ENCODE measurements around the gene FBXO31.

The FBXO31 gene

DNA sequence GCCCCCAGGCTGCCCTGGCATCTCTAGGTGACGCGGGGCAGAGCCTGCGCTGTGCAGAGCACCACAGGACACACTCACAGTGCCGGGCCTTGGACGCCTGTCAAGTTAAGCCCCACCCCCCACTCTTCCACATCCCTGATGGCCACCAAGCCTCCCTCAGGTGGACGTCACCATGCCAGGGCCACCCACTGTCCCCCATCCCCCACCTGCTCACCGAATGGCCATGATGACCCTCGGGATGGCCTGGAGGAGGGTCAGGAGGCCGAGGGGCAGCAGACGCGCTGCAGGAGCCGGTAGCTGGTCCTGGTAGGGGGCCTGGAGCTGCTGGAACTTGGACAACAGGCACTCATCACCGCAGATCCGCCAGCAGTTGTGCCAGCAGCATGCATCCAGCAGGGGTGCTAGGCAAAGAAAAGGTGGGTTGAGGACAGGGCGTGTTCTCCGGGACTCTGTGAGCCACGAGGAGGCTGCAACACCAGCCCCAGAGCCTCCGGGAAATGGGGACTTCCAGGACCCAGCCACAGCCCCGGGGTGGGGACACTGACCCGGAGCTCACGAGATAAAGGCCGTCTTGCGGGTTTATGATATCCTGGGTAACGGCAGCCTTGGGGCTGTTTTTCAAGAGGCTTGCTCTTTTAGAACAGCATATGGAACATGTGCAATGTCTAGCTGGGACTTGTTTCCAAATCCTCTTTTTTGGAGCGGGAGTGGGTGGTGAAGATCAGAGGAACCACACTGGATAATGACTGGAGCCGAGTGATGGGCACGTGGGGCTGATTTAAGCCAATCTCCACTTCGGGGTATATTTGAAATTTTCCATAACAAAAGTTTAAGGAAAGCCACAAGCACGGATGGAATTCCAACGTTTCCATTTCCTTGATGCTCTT, 77.8 kb downstream of the FBXO31 start:
- no peak for DNase-seq

DNA sequence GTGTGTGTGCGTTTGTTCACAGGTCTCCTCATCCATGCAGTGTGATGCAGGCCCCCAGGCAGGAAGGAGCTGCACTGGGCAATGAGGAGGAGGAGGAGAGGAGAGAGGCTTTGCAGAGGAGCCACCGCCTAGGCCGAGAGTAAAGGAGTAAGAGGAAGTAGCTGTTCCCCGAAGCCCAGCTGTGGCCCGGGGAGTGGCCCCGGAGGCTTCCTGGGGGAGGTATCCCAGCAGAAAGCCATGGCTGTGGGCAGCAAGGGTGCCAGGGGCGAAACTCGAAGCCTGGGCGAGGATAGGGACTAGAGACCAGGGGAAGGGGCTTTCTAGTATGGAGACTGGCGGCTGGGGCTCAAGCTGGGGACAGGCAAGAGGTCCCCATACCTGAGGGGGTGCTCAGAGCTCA, 78.6 kb downstream of the FBXO31 start:
- DNase-seq = no peak

DNA sequence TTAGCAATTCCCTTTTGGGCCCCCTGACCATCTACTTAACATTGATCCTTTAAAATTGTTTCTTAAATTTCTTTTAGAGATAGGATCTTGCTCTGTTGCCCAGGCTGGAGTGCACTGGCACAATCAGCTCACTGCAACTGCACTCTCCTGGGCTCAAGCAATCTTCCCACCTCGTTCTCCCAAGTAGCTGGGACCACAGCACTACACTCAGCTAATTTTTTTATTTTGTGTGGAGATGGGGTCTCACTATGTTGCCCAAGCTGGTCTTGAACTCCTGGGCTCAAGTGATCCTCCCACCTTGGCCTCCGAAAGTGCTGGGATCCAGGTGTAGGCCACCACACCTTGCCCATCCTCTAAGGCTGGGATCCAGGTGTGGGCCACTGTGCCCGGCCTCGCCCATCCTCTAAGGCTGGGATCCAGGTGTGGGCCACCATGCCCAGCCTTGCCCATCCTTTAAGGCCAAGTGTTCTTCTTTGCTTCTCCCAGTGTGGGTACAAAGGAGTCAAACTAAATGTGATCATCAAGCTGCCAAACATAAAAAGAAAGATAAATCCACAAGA, 79.5 kb downstream of the FBXO31 start:
- DNase-seq = no peak

DNA sequence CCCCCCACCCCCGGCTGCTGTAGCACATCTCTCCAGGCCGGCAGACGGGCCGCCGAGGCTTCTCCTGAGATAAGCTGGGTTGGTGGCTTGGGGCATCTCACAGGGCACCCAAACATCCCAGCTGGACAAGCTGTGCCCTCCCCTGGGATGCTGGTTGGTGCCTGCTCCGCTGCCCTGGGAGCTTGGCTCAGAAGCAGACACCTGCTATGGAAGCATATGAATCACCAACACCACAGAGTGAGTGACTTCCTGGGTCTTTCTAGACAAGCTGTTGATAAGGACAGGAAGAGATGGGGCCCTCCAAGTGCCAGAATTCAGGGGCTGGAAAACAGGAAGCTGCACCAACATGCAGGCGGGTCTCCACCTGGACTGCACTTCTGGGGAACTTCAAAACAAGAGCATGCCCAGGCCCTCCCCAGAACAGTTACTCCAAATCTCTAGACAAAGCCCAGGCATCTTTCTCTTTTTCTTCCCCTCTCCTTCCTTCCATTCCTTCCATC, 80.1 kb downstream of the FBXO31 start:
- DNase-seq = no peak

DNA sequence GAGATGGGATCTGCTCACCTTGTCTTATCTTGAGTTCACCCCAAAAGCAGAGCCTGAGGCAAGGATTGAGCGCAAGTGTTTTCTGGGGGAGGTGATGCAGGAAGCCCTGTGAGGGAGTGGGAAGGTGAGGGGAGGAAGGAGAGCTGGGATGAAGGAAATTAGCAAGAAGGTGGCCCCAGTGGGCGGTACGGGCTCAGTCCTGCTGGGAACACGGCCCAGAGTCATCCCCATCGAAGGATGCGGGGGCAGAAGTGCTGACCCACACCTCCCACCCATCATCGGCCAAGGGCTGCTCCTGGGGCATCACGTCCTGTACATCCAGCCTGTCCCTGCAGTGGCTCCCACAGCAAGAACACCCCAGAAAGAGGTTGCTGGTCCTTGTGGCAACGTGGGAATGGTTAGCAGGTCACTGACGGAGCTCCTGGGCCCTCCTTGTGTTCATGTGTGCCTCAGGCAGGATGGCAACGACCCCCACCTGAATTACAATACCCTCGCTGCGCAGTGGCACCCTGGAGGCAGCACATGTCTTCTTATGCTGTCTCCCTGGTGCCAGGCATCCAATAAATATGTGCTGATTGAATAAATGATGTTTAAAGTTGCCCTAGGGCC, 84.6 kb downstream of the FBXO31 start:
- no peak for DNase-seq

DNA sequence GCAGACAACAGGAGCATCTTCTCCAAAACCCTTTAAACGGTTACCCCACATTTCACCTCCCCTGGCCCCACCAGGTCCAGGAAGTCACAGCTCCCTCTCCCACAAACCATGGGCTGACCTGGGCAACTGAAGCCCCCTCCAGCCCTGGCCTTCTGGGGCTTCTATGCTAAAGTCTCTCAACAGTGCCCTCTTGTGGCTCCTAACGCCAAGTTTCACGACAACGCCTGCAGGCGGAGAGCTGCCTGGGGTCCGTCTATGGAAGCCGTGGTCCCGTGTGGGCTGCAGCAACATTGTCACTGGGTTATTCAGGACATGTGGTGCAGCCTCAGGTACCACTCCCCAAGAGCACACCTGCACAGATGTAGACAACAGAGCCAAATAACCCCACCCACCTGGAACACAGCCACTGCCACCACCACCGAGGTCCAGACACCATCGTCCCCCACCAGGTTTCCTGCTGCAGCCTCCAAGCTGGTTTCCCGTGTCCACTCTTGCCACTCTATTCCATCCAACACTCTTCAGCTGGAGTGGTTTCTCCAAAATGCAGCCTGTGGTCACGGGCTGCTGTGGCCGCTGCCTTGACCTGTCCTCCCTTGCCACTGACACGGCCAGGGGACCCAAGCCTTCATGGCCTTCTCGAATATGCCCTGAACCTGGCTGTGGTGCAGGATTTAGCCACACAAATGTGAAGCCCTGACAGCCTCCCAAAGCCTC, 85.5 kb downstream of the FBXO31 start:
- peak; percentile 29 for DNase-seq

DNA sequence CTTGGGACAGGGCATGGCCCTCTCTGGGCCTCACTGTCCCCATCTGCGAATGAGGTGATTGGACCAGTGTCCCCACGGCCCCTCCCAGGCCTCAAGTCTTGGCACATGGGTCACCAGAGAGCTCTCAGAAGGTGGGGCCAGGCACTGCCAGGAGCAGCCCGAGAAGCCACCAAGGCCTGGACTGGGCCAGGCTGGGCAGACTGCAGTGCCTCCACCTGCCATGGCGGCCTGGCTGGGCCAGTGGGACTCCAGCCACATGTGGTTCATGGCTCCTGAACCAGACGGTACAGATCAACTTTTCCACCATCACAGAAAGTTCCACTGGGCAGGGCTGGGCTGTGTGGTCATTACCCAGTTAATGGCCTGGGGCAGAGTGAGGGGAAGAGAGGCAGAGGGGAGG, 86.2 kb downstream of the FBXO31 start:
- DNase-seq = no peak

DNA sequence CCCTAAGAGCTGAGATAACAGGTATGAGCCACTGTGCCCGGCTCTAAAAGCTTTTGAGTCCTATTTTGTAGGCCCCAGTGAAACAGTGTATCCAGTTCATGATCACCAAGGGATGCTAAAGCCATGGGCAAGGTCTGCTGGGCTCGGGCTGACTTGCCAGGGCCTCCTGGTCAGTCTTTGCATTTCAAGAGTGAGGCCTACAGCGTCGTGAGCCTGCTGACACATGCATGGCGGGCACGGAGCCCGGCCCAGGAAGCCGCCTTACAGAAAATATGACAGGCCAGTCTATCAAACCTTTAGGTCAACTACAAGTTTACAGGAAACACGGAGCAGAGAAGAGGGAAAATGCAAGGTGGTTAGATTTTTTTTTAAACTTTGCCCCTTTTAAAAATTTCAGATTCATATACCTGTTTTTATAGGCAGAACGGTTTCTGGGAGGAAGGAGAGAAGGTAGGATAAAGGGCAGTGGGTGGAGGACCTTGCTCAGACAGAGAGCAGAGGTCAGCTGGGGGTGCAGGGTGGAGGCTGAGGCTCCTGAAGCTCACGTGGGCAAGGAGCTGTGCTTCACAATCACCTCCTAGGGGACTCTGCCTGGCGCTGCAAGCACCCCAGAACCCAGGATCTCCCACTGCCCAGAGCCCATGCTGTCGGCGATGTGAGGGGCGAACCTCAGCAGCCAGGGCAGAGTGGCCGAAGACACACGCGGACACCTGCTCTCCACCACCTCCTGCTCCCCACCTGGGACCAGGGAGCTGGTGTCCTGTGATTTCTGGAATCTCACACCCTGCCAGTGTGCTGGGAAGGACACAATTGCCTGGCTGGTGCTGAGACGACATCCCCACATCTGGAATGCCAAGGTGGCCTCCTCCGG, 87.7 kb downstream of the FBXO31 start:
- DNase-seq = no peak

DNA sequence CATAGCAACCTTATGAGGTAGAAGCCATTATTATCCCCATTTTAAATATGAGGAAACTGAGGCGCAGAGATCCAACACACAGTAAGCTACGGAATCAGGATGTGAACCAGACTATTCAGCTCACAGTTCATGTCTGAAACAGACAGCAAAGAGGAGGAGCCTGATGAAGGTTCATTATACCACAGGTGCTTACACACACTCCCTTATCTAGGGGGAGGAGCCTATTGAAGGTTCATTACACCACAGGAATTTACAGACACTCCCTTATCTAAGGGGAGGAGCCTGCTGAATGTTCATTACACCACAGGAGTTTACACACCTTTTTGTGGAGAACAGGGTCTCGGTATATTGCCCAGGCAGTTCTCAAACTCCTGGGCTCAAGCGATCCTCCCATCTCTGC, 88.3 kb downstream of the FBXO31 start:
- no peak for DNase-seq

DNA sequence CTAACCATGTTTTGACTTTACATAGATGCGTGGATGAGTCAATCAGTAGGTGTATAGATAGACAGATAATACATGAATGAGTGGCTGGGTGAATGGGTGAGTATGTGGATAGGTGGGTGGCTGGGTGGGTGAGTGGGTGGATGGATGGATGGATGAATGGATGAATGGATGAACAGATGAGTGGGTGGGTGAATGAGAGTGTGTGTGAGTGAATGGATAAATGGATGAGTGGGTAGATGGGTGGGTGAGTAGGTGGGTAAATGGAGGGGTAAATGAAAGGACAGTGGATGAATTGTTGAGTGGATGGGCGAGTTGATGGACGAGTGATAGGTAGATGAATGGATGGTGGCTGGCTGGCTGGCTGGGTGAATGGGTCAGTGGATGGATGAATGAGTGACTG, 89.6 kb downstream of the FBXO31 start:
- DNase-seq = no peak

DNA sequence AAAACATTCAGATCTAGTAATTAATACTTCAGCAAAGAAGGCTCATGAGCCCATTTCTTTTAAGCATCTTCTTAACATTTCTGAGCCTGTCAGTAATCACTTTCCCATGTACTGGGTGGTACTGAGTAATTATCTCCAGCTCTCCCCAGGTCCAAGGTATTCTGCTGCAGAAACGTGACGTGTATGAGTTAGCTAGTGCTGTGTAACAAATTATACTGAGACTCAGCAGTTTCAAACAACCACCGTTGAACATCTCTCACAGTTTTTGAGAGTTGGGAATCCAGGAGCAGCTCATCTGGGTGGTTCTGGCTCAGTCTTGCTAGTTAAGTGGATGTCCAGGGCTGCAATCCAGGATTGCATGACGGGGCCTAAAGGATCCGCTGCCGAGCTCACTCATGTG, 91.6 kb downstream of the FBXO31 start:
- no peak for DNase-seq

DNA sequence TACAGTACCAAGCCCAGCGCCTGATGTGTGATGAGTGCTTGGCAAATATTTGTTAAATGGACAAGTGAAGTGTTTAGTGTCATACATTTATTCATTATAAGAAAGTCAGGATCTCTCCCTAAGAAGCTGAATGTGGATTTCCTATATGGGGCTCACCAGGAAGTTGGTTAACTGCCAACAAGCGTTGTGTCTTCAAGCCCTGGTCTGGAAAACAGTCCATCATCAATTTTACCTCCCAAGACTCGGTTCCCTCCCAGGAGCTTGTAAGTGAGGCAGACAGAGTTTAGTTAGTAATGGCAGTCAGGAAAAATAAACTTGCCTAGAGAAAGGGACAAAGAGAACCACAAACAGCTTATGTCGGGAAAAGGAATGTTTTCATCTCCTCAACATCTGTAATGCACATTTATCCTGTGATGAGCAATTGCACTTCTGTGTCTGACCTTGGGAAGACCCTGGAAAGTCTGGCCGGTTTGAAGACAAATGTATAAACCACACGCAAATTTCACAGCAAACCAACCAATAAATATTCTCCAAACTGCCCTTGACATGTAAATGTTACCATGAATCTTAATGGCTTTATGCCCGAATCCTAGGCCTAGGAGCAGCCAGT, 94.7 kb downstream of the FBXO31 start:
- DNase-seq = no peak

DNA sequence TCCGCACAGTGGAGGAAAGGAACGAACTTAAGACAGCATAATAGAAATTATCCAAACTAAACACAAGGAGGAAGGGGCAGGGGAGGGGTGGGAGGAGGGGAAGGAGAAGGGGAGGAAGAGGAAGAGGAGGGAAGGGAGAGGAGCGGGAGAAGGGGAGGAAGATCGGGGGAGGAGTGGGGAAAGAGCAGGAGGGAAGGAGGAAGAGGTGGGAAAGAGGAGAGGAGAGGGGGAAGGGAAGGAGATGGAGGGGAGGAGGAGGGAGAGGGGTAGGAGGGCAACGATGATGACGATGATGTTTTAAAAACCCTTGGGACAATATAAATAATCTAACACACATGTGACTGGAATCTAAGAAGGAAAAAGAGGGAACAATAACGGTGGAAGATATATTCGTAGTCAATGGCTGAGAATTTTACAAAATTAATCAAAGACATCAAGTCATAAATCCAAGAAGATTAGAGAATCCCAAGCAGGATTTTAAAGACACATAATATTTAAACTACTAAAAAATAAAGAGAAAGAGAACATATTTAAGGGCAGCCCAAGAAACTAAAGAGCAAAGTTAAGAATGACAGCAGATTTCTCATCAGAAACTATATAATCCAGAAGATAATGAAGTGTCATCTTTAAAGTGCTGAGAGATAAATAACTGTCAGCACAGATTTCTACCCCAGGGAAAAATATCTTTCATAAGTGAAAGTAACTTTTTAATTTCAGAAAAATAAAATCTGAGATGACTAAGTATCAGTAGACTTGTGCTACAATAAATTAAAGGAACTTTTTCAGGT, 96.5 kb downstream of the FBXO31 start:
- no peak for DNase-seq

DNA sequence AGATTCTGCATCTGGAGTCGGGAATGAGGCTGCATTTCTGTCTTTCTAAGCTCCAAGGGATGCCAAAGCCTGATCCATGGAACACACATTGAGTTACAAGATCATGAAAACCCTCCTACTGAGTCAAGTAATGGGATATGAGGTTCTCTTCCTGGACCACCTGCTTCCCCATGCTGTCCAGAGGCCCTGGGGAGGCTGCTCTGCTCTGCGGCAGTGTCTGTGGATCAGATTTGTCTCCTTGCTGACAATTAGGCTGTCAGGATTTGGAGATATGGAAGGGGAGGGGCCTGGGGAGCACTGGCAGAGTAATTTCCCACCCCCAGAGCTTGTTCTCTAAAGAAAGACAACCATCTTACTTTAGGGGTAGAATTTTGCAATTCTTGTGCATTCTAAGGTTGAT, 99.4 kb downstream of the FBXO31 start:
- DNase-seq = no peak

DNA sequence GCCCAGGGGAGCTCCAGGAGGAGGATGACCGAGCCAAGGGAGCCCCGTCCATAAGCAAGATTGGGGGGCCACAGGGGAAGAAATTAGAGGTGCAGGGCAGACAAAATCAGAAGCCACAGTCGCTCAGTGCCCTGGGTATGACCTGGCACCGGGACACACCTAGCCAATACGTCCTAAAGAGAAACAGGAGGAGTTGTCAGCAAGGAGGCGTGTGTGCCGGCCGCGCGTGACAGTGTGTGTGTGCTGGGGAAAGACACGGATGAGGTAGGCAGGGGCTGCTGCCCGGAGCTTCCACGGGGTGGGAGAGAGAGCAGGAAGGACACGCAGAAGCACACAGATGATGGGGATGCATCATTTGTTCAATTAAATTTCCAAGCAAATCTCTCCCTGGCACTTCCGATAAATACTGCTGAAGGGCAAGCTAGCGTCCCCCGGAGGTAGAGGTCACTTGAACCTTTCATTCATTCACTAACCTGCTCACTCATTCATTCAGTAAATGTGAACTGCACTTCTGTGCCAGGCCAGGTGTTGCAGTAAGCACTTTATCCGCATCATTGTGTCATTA, 104.4 kb downstream of the FBXO31 start:
- no peak for DNase-seq

DNA sequence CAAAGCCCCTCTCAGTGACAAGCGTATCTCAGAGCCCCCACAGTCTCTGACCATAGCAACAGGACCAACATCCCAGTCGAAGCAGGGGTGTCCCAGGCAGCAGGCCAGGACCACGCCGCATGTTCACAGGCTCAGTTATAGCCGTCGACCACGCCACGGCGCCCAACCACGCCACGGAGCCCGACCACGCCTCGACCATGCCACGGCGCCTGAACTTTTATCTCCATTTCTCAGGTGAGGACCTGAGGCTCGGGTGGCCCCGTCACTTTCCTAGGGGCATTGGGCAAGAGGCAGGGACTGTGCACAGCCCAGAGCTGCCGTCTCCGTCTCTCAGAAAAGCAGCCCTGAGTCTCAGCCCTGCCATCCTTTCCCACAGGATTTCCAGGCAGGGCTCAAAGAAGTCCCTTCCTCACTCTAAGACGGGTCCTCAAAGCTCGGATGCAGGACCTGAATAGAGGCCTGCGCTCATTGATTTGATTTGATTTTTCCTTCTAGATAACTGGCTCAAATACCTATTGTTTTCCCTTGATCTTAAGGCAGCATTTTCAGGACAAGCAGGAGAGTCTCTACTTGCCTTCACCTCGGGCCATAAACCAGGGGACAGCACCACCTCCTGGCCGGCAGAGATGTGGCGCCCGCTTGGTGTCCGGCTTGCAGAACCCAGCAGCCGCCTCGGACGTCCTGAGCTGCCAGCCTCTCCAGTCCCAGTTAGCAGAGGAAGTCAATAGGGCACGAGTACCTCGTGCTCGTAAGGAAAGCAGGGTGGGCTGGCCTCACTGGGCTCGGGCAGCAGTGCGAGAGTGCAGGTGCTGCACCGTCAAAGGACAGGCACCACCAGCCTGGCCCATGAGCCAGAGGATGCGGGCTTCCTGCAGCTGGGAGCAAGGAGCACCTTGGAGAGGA, 105.1 kb downstream of the FBXO31 start:
- peak; percentile 31 for DNase-seq
